Measurements from ENCODE around the gene DNASE1L3. TPM values are rescaled to one million over a fixed set of nuclear protein-coding genes. Genes with fewer than 3 reads are reported as not detected.

Gene DNASE1L3
- total and polyA plus RNA-seq, 10 donors: 52.1 to 245 (median 130) TPM

DNA sequence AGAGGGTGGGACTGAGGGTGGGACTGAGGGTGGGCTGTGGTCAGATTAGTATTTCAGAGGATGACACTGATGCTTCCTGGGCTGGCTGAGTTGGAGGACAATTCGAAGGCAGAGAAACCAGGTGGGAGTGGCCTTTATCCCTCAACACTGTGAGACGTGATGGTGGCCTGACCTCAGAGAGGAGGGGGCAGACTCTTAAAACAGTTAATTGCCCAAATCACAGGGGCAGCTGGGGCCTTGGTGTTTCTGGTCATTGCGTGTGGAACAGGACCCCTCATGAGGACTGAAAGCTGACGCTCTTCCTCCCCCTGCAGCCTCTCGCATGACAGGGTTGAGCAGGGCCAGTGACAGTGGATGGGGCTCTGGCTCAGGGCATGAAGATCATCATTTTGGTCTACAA lies 18.7 kb downstream of the DNASE1L3 start:
- Histone ChIP-seq H3K4me1 (peaks cover 16 to 44% (median 24%) of the 10 kb centered on the region in 6 donors), H3K9me3 (peaks cover 0 to 5% (median 0%) of the 10 kb centered on the region in 8 donors), H3K27ac (peak overlapping the region in 5 of 8 donors; percentile 4 to 80 (median 73)), H3K4me3 (no peak overlapping the region), H3K27me3 (replicated peaks in 1 of 7) (no peaks in the 10 kb centered on the region), H3K36me3 (peaks cover 0 to 47% (median 10%) of the 10 kb centered on the region in 6 donors)
- intact Hi-C loops (cut with DNase I; ENCODE audit: low total_unique reads): no loop called here
- DNase-seq: peak; percentile 58
- TF ChIP-seq CTCF (IDR thresholded peaks at IDR 0.05 in 8 of 11, conservative IDR thresholded peaks at IDR 0.05 in 3 of 11) (no peak), POLR2A (IDR thresholded peaks at IDR 0.05) (no peak), POLR2AphosphoS5 (IDR thresholded peaks at IDR 0.05) (no peak)
- 78 to 84% (median 81%) methylated on average over 5 of the region's 5 CpGs for WGBS, 5 donors

- peak; percentile 67 for DNase-seq
Measured at GRCh38 chr3:58191361-58191991, 19.3 kb downstream of the DNASE1L3 start.

GRCh38 chr3:58190882-58191281 lies 19.9 kb downstream of the DNASE1L3 start:
- Histone ChIP-seq H3K9me3 (peaks cover 0 to 2% (median 0%) of the 10 kb centered on the region in 8 donors), H3K36me3 (peaks cover 0 to 43% (median 10%) of the 10 kb centered on the region in 6 donors), H3K27me3 (replicated peaks in 1 of 7) (no peaks in the 10 kb centered on the region), H3K4me1 (peaks cover 10 to 37% (median 17%) of the 10 kb centered on the region in 6 donors), H3K27ac (peak overlapping the region in 6 of 8 donors; percentile 38 to 80 (median 68)), H3K4me3 (no peak overlapping the region)
- TF ChIP-seq POLR2A (IDR thresholded peaks at IDR 0.05) (no peak), POLR2AphosphoS5 (IDR thresholded peaks at IDR 0.05) (no peak), CTCF (IDR thresholded peaks at IDR 0.05 in 8 of 11, conservative IDR thresholded peaks at IDR 0.05 in 3 of 11) (no peak)
- WGBS, 5 donors: 85 to 93% (median 89%) methylated on average over 4 of the region's 4 CpGs
- intact Hi-C loops (cut with DNase I; ENCODE audit: low total_unique reads): no loop called here
- peak; percentile 24 for DNase-seq

More at GRCh38 chr3:58191361-58191991, 19.3 kb downstream of the DNASE1L3 start:
- H3K4me1 ChIP-seq: peaks cover 10 to 38% (median 18%) of the 10 kb centered on the region in 6 donors
- intact Hi-C loops (cut with DNase I; ENCODE audit: low total_unique reads): no loop called here
- H3K36me3 ChIP-seq: peaks cover 0 to 45% (median 10%) of the 10 kb centered on the region in 6 donors
- peak overlapping the region in 5 of 8 donors; percentile 16 to 80 (median 73) for H3K27ac ChIP-seq
- H3K27me3 ChIP-seq (replicated peaks in 1 of 7): no peaks in the 10 kb centered on the region
- 67 to 84% (median 72%) methylated on average over 10 of the region's 10 CpGs for WGBS, 5 donors
- peaks cover 0 to 5% (median 0%) of the 10 kb centered on the region in 8 donors for H3K9me3 ChIP-seq
- no peak overlapping the region for H3K4me3 ChIP-seq
- peak in 1 of 3 donors; percentile 25 for TF ChIP-seq POLR2AphosphoS5 (IDR thresholded peaks at IDR 0.05)
- no peak for TF ChIP-seq POLR2A (IDR thresholded peaks at IDR 0.05)

GRCh38 chr3:58190291-58190690 lies 20.5 kb downstream of the DNASE1L3 start:
- H3K4me1 ChIP-seq: peaks cover 10 to 37% (median 17%) of the 10 kb centered on the region in 6 donors
- intact Hi-C loops (cut with DNase I; ENCODE audit: low total_unique reads): no loop called here
- peak; percentile 63 for DNase-seq
- H3K9me3 ChIP-seq: no peaks in the 10 kb centered on the region
- H3K36me3 ChIP-seq: peaks cover 0 to 38% (median 8%) of the 10 kb centered on the region in 6 donors
- H3K4me3 ChIP-seq: no peak overlapping the region
- H3K27me3 ChIP-seq (replicated peaks in 1 of 7): no peaks in the 10 kb centered on the region
- 83 to 100% (median 98%) methylated on average over 1 to 4 of the region's 4 CpGs for WGBS, 5 donors
- peak overlapping the region in 6 of 8 donors; percentile 38 to 80 (median 68) for H3K27ac ChIP-seq
- TF ChIP-seq POLR2A (IDR thresholded peaks at IDR 0.05): no peak
- no peak for TF ChIP-seq POLR2AphosphoS5 (IDR thresholded peaks at IDR 0.05)

DNA sequence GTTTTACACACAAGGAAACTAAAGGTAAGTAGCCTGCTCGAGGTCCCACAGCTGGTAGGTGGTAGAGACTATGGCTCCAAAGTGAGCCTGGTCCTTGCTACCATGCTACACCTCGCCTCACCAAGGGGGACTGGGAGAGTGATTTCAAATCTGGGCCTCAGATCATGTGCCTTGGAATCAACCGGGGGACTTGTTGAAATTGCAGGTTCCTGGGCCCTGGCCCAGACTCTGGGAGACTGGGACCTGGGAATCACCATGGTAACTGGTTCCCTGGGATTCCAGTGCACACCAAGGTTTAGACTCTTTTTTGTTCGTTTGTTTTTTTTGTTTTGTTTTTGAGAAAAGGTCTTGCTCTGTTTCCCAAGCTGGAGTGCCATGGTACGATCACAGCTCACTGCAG lies 21.1 kb downstream of the DNASE1L3 start:
- H3K27me3 ChIP-seq (replicated peaks in 1 of 7): no peaks in the 10 kb centered on the region
- DNase-seq: peak; percentile 54
- H3K4me3 ChIP-seq: no peak overlapping the region
- H3K27ac ChIP-seq: peak overlapping the region in 7 of 8 donors; percentile 39 to 80 (median 64)
- H3K4me1 ChIP-seq: peaks cover 10 to 37% (median 17%) of the 10 kb centered on the region in 6 donors
- intact Hi-C loops (cut with DNase I; ENCODE audit: low total_unique reads): no loop called here
- no peak for TF ChIP-seq CTCF (IDR thresholded peaks at IDR 0.05 in 8 of 11, conservative IDR thresholded peaks at IDR 0.05 in 3 of 11)
- no peak for TF ChIP-seq POLR2A (IDR thresholded peaks at IDR 0.05)
- no peak for TF ChIP-seq POLR2AphosphoS5 (IDR thresholded peaks at IDR 0.05)
- no peaks in the 10 kb centered on the region for H3K9me3 ChIP-seq
- H3K36me3 ChIP-seq: peaks cover 0 to 32% (median 8%) of the 10 kb centered on the region in 6 donors
- WGBS, 5 donors: 71 to 83% (median 80%) methylated on average over 5 of the region's 5 CpGs

Measured in spleen (tissue), 11 donors.